Skeletal muscle satellite cell (primary cell): Measurements from ENCODE around the gene CCDC106.

Experiments used
- H3K27me3 ChIP-seq: 2 replicates; pipeline ENCODE4 v1.7.0; 2013; ENCODE audit warnings: low read length; ENCODE audit not compliant: control insufficient read depth, insufficient read depth
- H3K36me3 ChIP-seq: 2 replicates; pipeline ENCODE4 v1.7.0; 2013; ENCODE audit warnings: mild to moderate bottlenecking, control low read depth, low read length; ENCODE audit not compliant: insufficient read depth
- H3K4me1 ChIP-seq: 2 replicates; pipeline ENCODE4 v1.7.0; 2013; ENCODE audit warnings: low read length; ENCODE audit not compliant: control insufficient read depth, insufficient read depth
- H3K4me2 ChIP-seq: 2 replicates; pipeline ENCODE4 v1.7.0; 2013; ENCODE audit warnings: mild to moderate bottlenecking, low read length
- H3K4me3 ChIP-seq: 2 replicates; pipeline ENCODE4 v1.7.0; 2013; ENCODE audit warnings: low read length
- H3K9ac ChIP-seq: 2 replicates; pipeline ENCODE4 v1.7.0; 2013; ENCODE audit warnings: mild to moderate bottlenecking, low read depth, low read length, moderate library complexity
- H3K9me3 ChIP-seq: replicated peaks from 2 replicates; pipeline ENCODE4 v1.7.0; 2013; ENCODE audit warnings: mild to moderate bottlenecking, control low read depth, low read length

CCDC106 gene

DNA sequence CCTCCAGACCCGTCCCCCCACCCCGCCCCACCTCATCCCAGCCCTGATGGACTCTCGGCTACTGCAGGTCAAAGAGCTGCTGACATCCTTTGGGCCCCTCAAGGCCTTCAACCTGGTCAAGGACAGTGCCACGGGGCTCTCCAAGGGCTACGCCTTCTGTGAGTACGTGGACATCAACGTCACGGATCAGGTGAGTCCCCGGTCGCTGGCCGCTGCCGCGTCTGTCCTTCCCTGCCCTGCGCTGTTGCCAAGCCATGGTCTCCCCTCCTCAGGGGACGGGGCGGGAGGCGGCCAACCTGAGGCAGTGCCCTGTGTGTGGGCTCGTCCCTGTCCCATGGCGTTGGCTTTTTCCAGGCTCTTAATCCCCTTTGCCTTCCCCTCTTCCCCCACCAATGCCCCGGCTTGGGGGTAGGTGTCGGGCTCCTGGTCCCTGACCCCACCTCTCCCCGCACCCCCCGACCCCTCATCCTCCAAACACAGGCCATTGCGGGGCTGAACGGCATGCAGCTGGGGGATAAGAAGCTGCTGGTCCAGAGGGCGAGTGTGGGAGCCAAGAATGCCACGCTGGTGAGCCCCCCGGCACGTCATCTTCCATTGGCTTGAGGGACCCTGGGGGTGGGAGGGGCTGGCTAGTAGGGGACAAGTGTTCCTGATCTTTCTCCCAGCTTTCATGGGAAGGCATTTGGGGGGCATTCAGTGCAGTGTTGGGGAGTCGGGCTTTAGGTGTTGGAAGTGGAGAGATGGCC, 20.8 kb downstream of the CCDC106 start:
- Histone ChIP-seq H3K9ac (no peak overlapping the region), H3K4me1 (peaks cover 7% of the 10 kb centered on the region), H3K9me3 (no peaks in the 10 kb centered on the region)

DNA sequence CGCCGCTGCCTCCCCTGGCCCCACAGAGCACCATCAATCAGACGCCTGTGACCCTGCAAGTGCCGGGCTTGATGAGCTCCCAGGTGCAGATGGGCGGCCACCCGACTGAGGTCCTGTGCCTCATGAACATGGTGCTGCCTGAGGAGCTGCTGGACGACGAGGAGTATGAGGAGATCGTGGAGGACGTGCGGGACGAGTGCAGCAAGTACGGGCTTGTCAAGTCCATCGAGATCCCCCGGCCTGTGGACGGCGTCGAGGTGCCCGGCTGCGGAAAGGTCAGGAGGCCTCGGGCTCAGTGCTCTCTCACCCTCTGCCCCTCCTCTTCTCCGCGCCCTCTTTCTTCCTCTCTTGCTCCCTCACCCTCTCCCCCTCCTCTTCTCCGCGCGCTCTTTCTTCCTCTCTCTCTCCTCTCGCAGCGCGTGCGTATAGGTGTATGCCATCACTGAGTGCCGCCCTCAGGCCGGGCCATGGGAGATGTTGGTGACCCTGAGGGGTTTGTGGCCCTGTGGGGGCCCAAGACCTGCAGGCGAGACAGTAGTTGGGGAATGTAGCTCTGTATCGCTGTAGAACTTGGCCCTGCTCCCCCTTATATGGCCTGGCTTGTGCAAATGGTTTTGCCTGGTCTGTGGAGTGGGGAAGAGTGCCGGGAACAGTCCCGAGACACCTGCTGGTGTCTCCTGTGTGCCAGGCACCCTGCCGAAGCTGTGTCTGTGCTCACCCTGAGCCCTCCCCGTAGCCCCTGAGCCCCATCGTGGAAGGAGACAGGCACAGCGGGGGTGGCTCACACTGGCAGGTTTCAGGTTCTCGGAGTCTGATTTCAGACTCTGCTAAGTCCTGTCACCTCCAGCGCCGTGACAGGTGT, 21.6 kb downstream of the CCDC106 start:
- Histone ChIP-seq H3K27me3 (no peaks in the 10 kb centered on the region), H3K4me2 (no peak overlapping the region), H3K36me3 (peaks cover 56% of the 10 kb centered on the region), H3K9me3 (no peaks in the 10 kb centered on the region), H3K4me3 (no peak overlapping the region), H3K4me1 (peaks cover 12% of the 10 kb centered on the region), H3K9ac (no peak overlapping the region)

More for the DNA sequence above, 20.8 kb downstream of the CCDC106 start:
- Histone ChIP-seq H3K4me3 (no peak overlapping the region), H3K36me3 (peaks cover 64% of the 10 kb centered on the region), H3K4me2 (no peak overlapping the region), H3K27me3 (no peaks in the 10 kb centered on the region)

DNA sequence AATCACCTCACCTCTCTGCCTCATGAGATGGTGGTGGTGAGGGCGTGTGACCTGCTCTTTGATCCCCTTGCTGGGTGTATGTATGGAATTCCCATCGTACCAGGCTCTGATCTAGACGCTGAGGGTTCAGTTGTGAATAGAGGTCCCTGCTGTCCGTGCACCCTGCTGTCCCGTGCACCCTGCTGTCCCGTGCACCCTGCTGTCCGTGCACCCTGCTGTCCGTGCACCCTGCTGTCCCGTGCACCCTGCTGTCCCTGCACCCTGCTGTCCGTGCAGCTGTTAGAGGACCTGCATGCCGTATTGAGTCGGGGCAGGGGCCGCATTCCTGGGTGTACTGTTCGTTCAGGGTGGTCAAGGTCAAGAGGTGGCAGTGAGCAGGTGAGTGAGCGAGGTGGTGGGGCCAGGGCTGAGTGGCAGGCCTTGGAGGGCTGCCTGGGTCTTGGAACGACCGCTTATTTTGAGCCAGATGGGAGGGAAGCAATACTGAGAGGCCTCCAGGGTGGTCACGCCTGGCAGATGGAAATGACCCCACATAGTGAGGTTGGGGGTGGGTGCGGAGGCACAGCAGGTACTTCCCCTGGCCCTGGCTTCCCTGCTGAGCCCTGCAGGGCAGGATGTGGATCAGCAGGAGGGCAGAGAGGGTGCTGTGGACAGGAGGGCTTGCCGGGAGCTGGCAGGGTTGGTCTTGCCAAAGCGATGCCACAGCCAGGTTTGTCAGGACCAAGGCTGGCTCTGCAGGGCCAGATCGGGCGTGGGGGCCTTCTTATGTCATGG, 22.5 kb downstream of the CCDC106 start:
- Histone ChIP-seq H3K27me3 (no peaks in the 10 kb centered on the region), H3K4me2 (no peak overlapping the region), H3K36me3 (peaks cover 56% of the 10 kb centered on the region), H3K4me1 (peaks cover 14% of the 10 kb centered on the region), H3K4me3 (no peak overlapping the region), H3K9me3 (no peaks in the 10 kb centered on the region), H3K9ac (no peak overlapping the region)

DNA sequence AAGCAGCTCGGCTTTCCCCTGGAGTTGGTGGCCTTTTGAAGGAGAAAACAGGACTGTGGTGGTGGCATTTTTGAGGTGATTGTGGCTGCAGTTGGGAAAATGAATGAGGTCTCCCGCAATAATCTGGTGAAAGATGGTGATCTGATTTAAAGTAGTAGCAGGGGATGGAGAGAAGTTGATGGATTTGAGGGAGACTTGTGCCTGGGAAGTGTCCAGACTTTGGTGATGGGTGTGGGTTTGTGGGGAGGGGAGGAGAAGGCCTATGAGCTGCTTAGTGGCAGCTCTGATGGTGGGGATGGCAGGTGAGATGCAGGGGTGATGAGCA, 23.0 kb downstream of the CCDC106 start:
- no peak overlapping the region for H3K4me3 ChIP-seq
- H3K9ac ChIP-seq = no peak overlapping the region
- no peaks in the 10 kb centered on the region for H3K27me3 ChIP-seq
- H3K4me2 ChIP-seq = no peak overlapping the region
- H3K4me1 ChIP-seq = peaks cover 14% of the 10 kb centered on the region
- no peaks in the 10 kb centered on the region for H3K9me3 ChIP-seq
- H3K36me3 ChIP-seq = peaks cover 56% of the 10 kb centered on the region

DNA sequence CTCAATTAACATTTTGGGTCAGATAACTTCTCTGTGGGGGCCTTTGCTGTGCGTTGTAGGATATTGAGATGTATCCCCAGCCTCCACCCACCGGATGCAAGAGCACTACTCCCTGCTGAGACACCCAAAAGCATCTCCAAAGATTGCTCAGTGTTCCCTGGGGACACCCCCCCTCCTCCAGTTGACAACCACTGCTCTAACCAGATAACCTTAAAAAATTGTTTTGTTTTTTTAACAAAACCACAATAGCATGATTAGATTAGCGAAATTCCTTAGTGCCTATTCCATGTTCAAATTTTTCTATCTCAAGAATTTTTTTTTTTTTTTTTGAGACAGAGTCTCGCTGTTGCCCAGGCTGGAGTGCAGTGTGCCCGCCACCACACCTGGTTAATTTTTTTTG, 24.4 kb downstream of the CCDC106 start:
- no peaks in the 10 kb centered on the region for H3K9me3 ChIP-seq
- H3K4me3 ChIP-seq = no peak overlapping the region
- peaks cover 47% of the 10 kb centered on the region for H3K36me3 ChIP-seq
- H3K27me3 ChIP-seq = no peaks in the 10 kb centered on the region
- H3K4me1 ChIP-seq = peaks cover 24% of the 10 kb centered on the region
- H3K4me2 ChIP-seq = no peak overlapping the region
- peak overlapping the region; percentile 21 for H3K9ac ChIP-seq

DNA sequence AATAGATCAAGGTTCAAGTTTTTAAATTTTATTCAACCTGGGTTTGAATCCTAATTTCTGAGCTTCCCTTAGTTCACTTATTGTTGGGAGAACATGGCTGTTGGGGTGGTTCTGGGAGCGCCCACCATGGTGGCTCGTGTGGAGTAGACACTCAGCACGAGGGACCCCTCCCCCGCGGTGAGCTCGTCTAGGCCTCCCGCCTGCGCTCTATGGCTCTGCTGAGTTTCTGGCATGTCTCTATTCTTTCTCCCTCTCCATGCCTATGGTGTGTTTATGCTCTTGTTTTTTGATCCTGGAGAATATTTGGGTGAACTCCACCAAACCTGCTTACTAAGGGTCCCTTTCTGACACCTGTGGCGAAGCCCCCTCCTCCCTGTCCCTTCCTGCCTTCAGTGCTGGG, 25.5 kb downstream of the CCDC106 start:
- H3K9me3 ChIP-seq = no peaks in the 10 kb centered on the region

DNA sequence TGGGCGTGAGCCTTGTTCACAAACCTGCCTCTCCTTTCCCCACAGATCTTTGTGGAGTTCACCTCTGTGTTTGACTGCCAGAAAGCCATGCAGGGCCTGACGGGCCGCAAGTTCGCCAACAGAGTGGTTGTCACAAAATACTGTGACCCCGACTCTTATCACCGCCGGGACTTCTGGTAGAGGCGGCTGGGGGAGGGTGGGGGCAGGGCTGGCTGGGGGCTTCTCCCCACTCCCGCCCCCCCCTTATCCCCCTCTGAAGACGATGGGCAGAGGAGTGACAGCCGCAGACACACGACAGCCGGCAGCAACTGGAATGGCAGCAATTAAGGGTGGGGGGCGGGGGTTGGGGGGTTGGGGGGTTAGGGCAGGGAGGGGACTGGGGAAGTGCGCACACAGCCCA, 25.9 kb downstream of the CCDC106 start:
- no peaks in the 10 kb centered on the region for H3K9me3 ChIP-seq
- H3K9ac ChIP-seq = no peak overlapping the region
- H3K4me3 ChIP-seq = no peak overlapping the region
- peaks cover 29% of the 10 kb centered on the region for H3K4me1 ChIP-seq
- H3K4me2 ChIP-seq = no peak overlapping the region
- H3K27me3 ChIP-seq = no peaks in the 10 kb centered on the region
- peaks cover 46% of the 10 kb centered on the region for H3K36me3 ChIP-seq

More for the DNA sequence above, 25.5 kb downstream of the CCDC106 start:
- peaks cover 29% of the 10 kb centered on the region for H3K4me1 ChIP-seq
- H3K4me3 ChIP-seq = no peak overlapping the region
- no peaks in the 10 kb centered on the region for H3K27me3 ChIP-seq
- H3K9ac ChIP-seq = no peak overlapping the region
- H3K36me3 ChIP-seq = peaks cover 45% of the 10 kb centered on the region
- no peak overlapping the region for H3K4me2 ChIP-seq

DNA sequence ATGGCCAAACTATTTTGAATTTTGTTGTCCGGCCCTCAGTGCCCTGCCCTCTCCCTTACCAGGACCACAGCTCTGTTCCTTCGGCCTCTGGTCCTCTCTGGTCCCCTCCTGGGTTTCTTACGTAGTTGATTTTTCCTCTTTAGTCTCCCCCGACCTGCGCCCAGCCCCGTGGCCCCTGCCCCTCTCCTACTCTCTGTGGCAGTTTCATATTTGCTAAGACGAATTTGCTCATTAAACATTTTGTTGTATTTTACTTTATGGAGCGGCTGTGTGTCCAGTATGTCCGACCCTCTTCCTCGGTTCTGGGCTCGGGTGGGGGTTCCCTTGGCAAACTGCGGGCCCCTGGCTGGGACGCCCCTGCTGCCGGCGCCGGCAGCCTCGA, 26.4 kb downstream of the CCDC106 start:
- Histone ChIP-seq H3K36me3 (peaks cover 46% of the 10 kb centered on the region), H3K9ac (peak overlapping the region; percentile 72), H3K4me1 (peaks cover 34% of the 10 kb centered on the region)

DNA sequence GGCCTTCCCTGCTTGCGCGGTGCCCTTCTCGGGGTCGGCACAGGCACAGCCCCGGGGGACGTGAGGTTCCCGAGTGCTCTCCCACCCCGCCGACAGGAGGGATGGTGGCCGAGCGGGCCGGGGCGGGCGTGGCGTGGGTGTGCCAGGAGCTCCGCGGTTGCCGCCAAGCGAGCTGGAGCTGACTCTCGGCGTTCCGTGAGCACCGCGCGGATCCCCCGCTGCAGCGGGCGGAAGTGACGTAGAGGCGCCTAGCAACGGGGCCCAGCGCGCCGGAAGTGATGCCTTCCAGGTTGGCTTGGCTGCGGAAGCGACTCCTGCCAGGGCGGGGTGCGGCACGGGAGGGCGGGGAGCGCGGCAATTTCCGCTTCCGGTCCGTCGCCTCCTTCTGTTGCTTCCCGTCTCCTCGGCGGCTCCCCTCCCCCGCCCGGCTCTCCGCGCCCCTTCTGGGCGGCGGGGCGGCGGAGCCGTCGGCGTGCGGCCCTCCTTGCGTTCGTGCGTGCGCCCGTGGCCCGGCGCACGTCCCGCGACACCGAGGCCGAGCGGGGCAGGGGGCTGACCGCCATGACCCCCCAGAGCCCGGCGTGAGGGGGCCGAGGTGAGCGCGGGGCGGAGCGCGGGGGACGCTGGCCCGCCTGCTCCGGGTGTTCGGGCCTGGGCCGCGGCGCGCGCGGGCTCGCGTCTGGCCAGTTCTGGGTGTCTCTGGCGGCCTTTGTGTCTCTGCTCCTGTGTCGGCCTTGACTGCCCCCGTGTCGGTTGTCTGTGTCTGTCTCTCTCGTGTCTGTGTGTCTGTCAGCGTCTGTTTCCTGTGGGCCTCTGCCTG, 27.0 kb downstream of the CCDC106 start, which contains the start of gene EPN1:
EPN1 (plus strand) TSS at position 386 of the 820 bp plus-strand sequence. CDS start 3,402 bp downstream, outside the sequence.
- Histone ChIP-seq H3K27me3 (no peaks in the 10 kb centered on the region), H3K4me2 (peak within 1 kb of the TSS; percentile 88), H3K9me3 (no peaks in the 10 kb centered on the region), H3K4me3 (peak within 1 kb of the TSS; percentile 76), H3K4me1 (peaks cover 40% of the 10 kb centered on the region), H3K9ac (peak within 1 kb of the TSS; percentile 87), H3K36me3 (peaks cover 45% of the 10 kb centered on the region)

More for the DNA sequence above, 26.4 kb downstream of the CCDC106 start:
- no peaks in the 10 kb centered on the region for H3K27me3 ChIP-seq
- H3K4me3 ChIP-seq = peak overlapping the region; percentile 76
- peak overlapping the region; percentile 88 for H3K4me2 ChIP-seq
- no peaks in the 10 kb centered on the region for H3K9me3 ChIP-seq

DNA sequence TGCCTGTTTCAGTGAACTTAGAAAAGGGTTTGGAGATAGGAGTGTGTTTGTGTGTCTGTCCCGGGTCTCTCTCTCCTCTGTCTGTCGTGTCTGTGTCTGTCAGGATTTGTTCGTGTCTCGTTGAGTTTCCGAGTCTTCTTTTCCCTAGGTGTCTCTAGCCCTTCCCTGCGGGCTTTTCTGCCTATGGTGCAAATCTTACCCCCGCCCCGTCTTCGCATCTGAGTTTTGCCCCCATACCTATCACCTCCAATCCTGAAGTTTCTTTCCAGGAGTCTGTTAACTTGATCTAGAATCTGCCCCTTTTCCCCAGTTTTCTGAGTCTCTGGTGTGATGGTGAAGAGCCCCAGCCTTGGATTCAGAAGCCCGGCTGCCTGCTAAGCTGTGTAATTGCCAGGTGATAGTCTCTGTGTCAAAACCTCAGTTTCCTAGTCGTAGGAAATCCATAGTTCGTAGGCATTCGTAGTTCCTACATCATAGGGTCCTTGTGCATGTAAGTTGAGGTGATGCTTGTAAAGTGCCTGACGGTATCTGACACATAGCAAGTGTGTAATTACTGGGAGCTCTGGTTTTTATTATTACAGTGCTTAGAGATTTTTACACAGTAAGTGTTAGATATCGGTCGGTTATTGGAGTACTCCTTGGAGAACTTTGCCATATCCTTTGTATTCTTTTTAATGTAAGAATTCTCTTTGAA, 27.8 kb downstream of the CCDC106 start:
- H3K4me2 ChIP-seq = peak overlapping the region; percentile 88
- peaks cover 40% of the 10 kb centered on the region for H3K4me1 ChIP-seq
- H3K36me3 ChIP-seq = peaks cover 44% of the 10 kb centered on the region
- H3K9me3 ChIP-seq = no peaks in the 10 kb centered on the region
- peak overlapping the region; percentile 87 for H3K9ac ChIP-seq
- peak overlapping the region; percentile 76 for H3K4me3 ChIP-seq
- no peaks in the 10 kb centered on the region for H3K27me3 ChIP-seq
